A673 (cell line): Measurements from ENCODE around the gene MISP3. TPM values are rescaled to one million over a fixed set of nuclear protein-coding genes. Genes with fewer than 3 reads are reported as not detected.

Source experiments
- BruUV-seq: library from RNA; stranded (reverse); fragments of 400-500 nt; replicated peaks from 2 replicates; lab custom pipeline; 2021; lab: Mats Ljungman, UMichigan
- CTCF ChIA-PET: fragments of 300-600 bp; sonication (Branson Sonifier 250); formaldehyde crosslinking; loops from one replicate; lab custom pipeline; 2022; ENCODE audit warnings: antibody characterized with exemption; lab: Charles Lee
- POLR2A ChIA-PET: fragments of 300-600 bp; sonication (Branson Sonifier 250); formaldehyde crosslinking; loops from one replicate; lab custom pipeline; 2022; ENCODE audit warnings: antibody characterized with exemption; ENCODE audit not compliant: low non-redundant PET; lab: Charles Lee
- DNase-seq: peaks from one replicate; pipeline ENCODE4 v3.0.0-alpha.2; 2015; ENCODE audit warnings: low spot score
- H3K27ac ChIP-seq: fragments of 200-600 bp; sonication (generic); 2 replicates; pipeline ENCODE4 v1.5.1; 2016; ENCODE audit warnings: mixed run types, low read depth, mild to moderate bottlenecking, mixed read lengths, antibody characterized with exemption, low read length; ENCODE audit not compliant: poor library complexity, severe bottlenecking
- H3K27me3 ChIP-seq: fragments of 200-600 bp; sonication (generic); replicated peaks from 2 replicates; pipeline ENCODE4 v1.6.1; 2017; ENCODE audit warnings: mixed run types, low read depth, mild to moderate bottlenecking, mixed read lengths, antibody characterized with exemption, low read length; ENCODE audit not compliant: insufficient read depth, poor library complexity
- H3K36me3 ChIP-seq: fragments of 200-600 bp; sonication (generic); 2 replicates; pipeline ENCODE4 v1.6.1; 2016; ENCODE audit warnings: mixed run types, mild to moderate bottlenecking, mixed read lengths, antibody characterized with exemption, low read length; ENCODE audit not compliant: insufficient read depth, poor library complexity, severe bottlenecking
- H3K4me1 ChIP-seq: fragments of 200-600 bp; sonication (generic); 2 replicates; pipeline ENCODE4 v1.6.1; 2017; ENCODE audit warnings: mixed run types, mild to moderate bottlenecking, mixed read lengths, antibody characterized with exemption, low read length; ENCODE audit not compliant: insufficient read depth, poor library complexity, severe bottlenecking
- H3K4me3 ChIP-seq: fragments of 200-600 bp; sonication (generic); 2 replicates; pipeline ENCODE4 v1.5.1; 2016; ENCODE audit warnings: low read depth, mixed run types, mild to moderate bottlenecking, mixed read lengths, low read length; ENCODE audit not compliant: poor library complexity, severe bottlenecking
- H3K9me3 ChIP-seq: fragments of 200-600 bp; sonication (generic); 2 replicates; pipeline ENCODE4 v1.6.1; 2016; ENCODE audit warnings: mixed run types, low read depth, mild to moderate bottlenecking, mixed read lengths, antibody characterized with exemption, low read length; ENCODE audit not compliant: poor library complexity, severe bottlenecking
- EZH2 ChIP-seq: fragments of 200-600 bp; sonication (generic); IDR thresholded peaks from 2 replicates; pipeline ENCODE4 v1.6.1; 2017; ENCODE audit warnings: borderline replicate concordance, low read depth, mild to moderate bottlenecking, mixed read lengths, antibody characterized with exemption, low read length; ENCODE audit not compliant: poor library complexity, severe bottlenecking
- intact Hi-C: fragments of 100-400 bp; cut with micrococcal nuclease; formaldehyde crosslinking; loops from one replicate; pipeline ENCODE4 v1.10.0; 2022; ENCODE audit not compliant: unreplicated experiment
- total RNA-seq: library from RNA; stranded (reverse); gene quantifications from 2 replicates; pipeline ENCODE4 v1.2.3, GENCODE V29; 2021
- TF ChIP-seq, protein P1 (sequence below): fragments of 300-800, 200-600 bp; sonication (generic); conservative IDR thresholded peaks from 2 replicates; pipeline ENCODE4 v1.5.1; 2017; ENCODE audit warnings: low read depth, mild to moderate bottlenecking, antibody characterized with exemption, low read length, moderate library complexity, mixed read lengths

The MISP3 gene
- total RNA-seq, 1 experiment from 2014 or later, result 0.26 TPM

DNA sequence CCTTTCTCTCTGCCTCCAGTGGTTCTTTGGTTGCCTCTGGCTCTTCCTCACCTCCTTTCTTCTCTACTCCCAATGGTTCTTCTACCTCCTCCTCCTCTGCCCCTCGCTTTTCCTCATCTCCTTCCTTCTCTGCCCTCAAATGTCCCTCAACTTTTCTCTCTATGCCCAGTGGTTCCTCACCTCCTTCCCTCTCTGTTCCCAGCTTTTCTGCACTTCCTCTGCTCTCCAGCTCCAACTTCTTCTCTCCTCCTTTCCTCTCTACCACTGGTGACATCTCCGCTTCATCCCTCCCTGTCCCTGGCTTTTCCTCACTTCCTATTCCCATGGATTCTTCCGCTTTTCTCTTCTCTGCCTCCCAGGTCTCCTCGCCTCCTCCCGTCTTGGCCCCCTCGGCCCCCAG is 18.5 kb upstream of the MISP3 start:
- POLR2A ChIA-PET, result no interaction called here

GRCh38 chr19:14054721-14055120 is 17.9 kb upstream of the MISP3 start:
- no peak overlapping the region for H3K4me3 ChIP-seq
- no peak for TF ChIP-seq EZH2
- TF ChIP-seq, protein P1, sequence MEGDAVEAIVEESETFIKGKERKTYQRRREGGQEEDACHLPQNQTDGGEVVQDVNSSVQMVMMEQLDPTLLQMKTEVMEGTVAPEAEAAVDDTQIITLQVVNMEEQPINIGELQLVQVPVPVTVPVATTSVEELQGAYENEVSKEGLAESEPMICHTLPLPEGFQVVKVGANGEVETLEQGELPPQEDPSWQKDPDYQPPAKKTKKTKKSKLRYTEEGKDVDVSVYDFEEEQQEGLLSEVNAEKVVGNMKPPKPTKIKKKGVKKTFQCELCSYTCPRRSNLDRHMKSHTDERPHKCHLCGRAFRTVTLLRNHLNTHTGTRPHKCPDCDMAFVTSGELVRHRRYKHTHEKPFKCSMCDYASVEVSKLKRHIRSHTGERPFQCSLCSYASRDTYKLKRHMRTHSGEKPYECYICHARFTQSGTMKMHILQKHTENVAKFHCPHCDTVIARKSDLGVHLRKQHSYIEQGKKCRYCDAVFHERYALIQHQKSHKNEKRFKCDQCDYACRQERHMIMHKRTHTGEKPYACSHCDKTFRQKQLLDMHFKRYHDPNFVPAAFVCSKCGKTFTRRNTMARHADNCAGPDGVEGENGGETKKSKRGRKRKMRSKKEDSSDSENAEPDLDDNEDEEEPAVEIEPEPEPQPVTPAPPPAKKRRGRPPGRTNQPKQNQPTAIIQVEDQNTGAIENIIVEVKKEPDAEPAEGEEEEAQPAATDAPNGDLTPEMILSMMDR, result no peak
- no peaks in the 10 kb centered on the region for H3K36me3 ChIP-seq
- H3K9me3 ChIP-seq, result no peaks in the 10 kb centered on the region
- no peaks in the 10 kb centered on the region for H3K27me3 ChIP-seq
- no peak overlapping the region for H3K27ac ChIP-seq
- POLR2A ChIA-PET, result no interaction called here
- DNase-seq, result no peak
- H3K4me1 ChIP-seq, result peaks cover 12% of the 10 kb centered on the region
- CTCF ChIA-PET, result no interaction called here
- intact Hi-C loops, result no loop called here
- BruUV-seq, result no TSS peak

More for the DNA sequence above, 18.5 kb upstream of the MISP3 start:
- H3K27me3 ChIP-seq, result no peaks in the 10 kb centered on the region
- H3K27ac ChIP-seq, result no peak overlapping the region
- no peak for TF ChIP-seq EZH2
- TF ChIP-seq, protein P1, result no peak
- CTCF ChIA-PET, result no interaction called here
- H3K9me3 ChIP-seq, result no peaks in the 10 kb centered on the region
- peaks cover 12% of the 10 kb centered on the region for H3K4me1 ChIP-seq
- no TSS peak for BruUV-seq
- no peak for DNase-seq
- H3K4me3 ChIP-seq, result no peak overlapping the region
- H3K36me3 ChIP-seq, result no peaks in the 10 kb centered on the region
- intact Hi-C loops, result no loop called here

- CTCF ChIA-PET, result no interaction called here
- TF ChIP-seq, protein P1, result no peak
- no peak for TF ChIP-seq EZH2
Observed at GRCh38 chr19:14055396-14055795, 17.2 kb upstream of the MISP3 start.

More at GRCh38 chr19:14055396-14055795, 17.2 kb upstream of the MISP3 start:
- H3K4me1 ChIP-seq, result peaks cover 12% of the 10 kb centered on the region
- no peak for DNase-seq
- H3K27ac ChIP-seq, result no peak overlapping the region
- H3K4me3 ChIP-seq, result no peak overlapping the region
- H3K9me3 ChIP-seq, result no peaks in the 10 kb centered on the region
- intact Hi-C loops, result no loop called here
- no TSS peak for BruUV-seq
- H3K36me3 ChIP-seq, result no peaks in the 10 kb centered on the region
- no peaks in the 10 kb centered on the region for H3K27me3 ChIP-seq
- POLR2A ChIA-PET, result no interaction called here
